ENCODE data around the gene ZNF880.

ZNF880 gene

GRCh38 chr19:52428937-52429336 is 59.2 kb downstream of the ZNF880 start, which contains the start of gene ZNF534:
TSS of gene ZNF534 (plus strand) at chr19:52429148. CDS start at chr19:52431475, 2,327 bp downstream.
- no peaks in the 10 kb centered on the region for H3K4me1 ChIP-seq (ENCODE audit: low read depth, poor library complexity, severe bottlenecking)
- H3K79me2 ChIP-seq (ENCODE audit: insufficient read depth, low read depth) = no peaks in the 10 kb centered on the region
- no peak within 1 kb of the TSS for H3K4me3 ChIP-seq (IDR thresholded peaks at IDR 0.05; ENCODE audit: insufficient read depth, low read depth, low read length)
- H3K27me3 ChIP-seq (ENCODE audit: insufficient read depth, low read depth) = no peaks in the 10 kb centered on the region; the same call in 1 of the 2 replicates
- H3K36me3 ChIP-seq (ENCODE audit: insufficient read depth) = no peaks in the 10 kb centered on the region
- H3K9ac ChIP-seq = no peak within 1 kb of the TSS
- TF ChIP-seq CTCF (conservative IDR thresholded peaks at IDR 0.05; ENCODE audit: low read depth, low read length) = no peak
- no peak within 1 kb of the TSS for H2AFZ ChIP-seq (ENCODE audit: low read depth)
- H3K27ac ChIP-seq = no peak within 1 kb of the TSS
- no peaks in the 10 kb centered on the region for H4K20me1 ChIP-seq (ENCODE audit: insufficient read depth)
- H3K4me2 ChIP-seq = no peak within 1 kb of the TSS
